SK-N-SH treated with all-trans-retinoic acid at 6 μM for 48 hours (cell line): ENCODE data around the gene ARHGEF10L.

Source experiments
- ARNTL ChIP-seq: fragments of 450-650 bp; formaldehyde crosslinking; IDR thresholded peaks from 2 replicates; pipeline ENCODE4 v1.5.0; 2020; ENCODE audit warnings: low read depth, mild to moderate bottlenecking, moderate library complexity, borderline replicate concordance
- CREB5 ChIP-seq: fragments of 250-450 bp; sonication (Bioruptor Pico); IDR thresholded peaks from 2 replicates; pipeline ENCODE4 v1.5.1; 2020; ENCODE audit warnings: low read depth, mild to moderate bottlenecking, moderate library complexity
- ESRRG ChIP-seq: fragments of 250-450 bp; sonication (Bioruptor Pico); IDR thresholded peaks from 2 replicates; pipeline ENCODE4 v1.6.1; 2021; ENCODE audit warnings: mild to moderate bottlenecking
- POU6F1 ChIP-seq: fragments of 250-450 bp; sonication (Bioruptor Pico); IDR thresholded peaks from 2 replicates; pipeline ENCODE4 v1.8.0; 2021; ENCODE audit warnings: low read depth, mild to moderate bottlenecking, moderate library complexity, borderline replicate concordance
- RARB ChIP-seq: fragments of 250-450 bp; sonication (Bioruptor Pico); IDR thresholded peaks from 2 replicates; pipeline ENCODE4 v1.8.0; 2021; ENCODE audit warnings: mild to moderate bottlenecking, moderate library complexity
- ZNF70 ChIP-seq: fragments of 450-650 bp; formaldehyde crosslinking; IDR thresholded peaks from 2 replicates; pipeline ENCODE4 v1.5.0; 2020; ENCODE audit warnings: mild to moderate bottlenecking, moderate library complexity
- ZNF8 ChIP-seq: fragments of 450-650 bp; formaldehyde crosslinking; IDR thresholded peaks from 2 replicates; pipeline ENCODE4 v1.5.0; 2020; ENCODE audit warnings: mild to moderate bottlenecking, moderate library complexity

- TF ChIP-seq ARNTL (CRISPR knock-in tag) (no peak), ZNF8 (no peak), ZNF70 (CRISPR knock-in tag) (no peak), ESRRG (no peak), CREB5 (no peak), POU6F1 (CRISPR knock-in tag) (no peak), RARB (no peak)
Measured at GRCh38 chr1:17696417-17697301, 157.2 kb downstream of the ARHGEF10L start.
